SHP77 treated with DMSO at 0.1 percent for 48 hours (cell line): Measurements from ENCODE around the gene SPAG16.
"Not testable (repeated sequence)": the region's sequence is repeated elsewhere in the genome, so short reads cannot be mapped to it uniquely, and the experiment has no call there.

Experiments
- DNase-seq: peaks from one replicate; lab custom pipeline; 2025; lab: John Stamatoyannopoulos, UW

SPAG16 gene

DNA sequence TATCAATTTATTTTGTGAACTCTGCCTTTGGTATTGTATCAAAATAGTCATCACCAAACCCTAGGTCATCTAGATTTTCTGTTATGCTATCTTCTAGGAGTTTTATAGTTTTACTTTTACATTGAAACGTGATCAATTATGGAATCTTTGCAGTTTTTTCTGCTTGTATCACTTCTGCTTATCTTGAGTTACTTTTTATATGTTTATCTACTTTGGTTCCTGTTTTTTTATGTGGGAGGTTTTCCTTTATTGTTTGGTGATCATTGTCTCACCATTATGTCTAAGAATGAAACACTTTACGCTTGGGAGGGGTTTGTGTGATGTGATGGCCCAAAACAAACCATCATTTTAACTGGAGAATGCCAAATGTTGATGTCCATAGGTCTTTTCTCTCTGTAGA lies 261.2 kb downstream of the SPAG16 start:
- no peak for DNase-seq

DNA sequence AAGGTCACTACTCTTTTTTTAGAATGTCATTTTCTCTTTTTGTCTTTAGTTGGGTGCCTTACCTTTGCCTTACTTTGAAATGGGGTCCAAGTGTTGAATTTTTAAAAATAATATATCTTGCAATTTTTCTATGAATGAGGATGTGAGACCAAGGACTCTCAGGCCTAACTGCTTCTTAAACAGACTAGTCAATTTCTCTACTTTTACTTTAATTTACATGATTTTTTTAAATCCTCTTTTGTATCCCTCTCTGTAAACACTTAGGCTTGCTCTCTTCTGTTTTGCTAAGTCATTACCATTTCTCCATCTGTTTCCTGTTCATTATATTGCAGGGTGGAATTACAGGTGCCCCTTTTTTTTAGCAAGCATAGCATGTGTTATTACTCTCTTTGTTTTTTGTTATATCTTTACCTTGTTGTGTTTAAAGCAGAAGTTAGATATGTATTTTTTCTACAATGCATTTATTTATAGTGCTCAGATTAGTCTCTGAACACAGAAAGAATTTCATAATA lies 261.8 kb downstream of the SPAG16 start:
- no peak for DNase-seq

DNA sequence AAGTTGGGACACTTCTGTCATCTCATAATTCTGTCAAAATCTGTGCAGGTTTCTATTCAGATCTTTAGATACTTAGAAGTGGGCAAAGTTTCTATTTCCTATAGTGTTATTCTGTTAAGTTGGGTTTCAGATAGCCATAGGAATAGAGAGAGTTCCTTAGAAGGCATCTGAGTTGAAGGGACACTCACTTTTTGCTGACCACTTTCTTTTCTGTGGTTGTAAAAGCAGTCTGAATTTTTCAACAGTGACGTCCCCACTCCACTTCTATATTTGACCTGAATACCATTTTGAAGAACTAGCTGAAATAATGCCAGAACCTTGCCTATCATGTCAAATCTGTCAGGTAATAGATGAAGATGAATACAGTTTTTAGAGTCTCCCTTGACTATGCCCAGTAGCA lies 267.3 kb downstream of the SPAG16 start:
- no peak for DNase-seq

DNA sequence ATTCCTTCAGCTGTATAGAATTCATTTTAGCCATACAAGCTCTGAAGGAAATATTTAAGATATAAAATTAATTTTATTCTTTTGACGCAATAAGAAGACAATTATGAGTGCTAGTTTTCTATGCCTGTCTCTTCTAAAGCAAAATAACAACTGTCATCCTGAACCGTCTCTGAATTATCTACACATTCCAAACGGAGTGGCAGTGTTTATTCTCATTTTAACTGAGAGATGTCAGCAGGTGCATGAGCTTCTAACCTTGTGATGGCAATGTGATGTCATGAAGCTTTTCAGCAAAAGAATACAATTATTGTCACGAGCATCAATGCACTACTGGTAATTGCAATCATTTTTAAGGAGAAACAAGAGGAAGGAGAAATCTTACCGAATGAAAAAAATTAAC lies 274.8 kb downstream of the SPAG16 start:
- no peak for DNase-seq

DNA sequence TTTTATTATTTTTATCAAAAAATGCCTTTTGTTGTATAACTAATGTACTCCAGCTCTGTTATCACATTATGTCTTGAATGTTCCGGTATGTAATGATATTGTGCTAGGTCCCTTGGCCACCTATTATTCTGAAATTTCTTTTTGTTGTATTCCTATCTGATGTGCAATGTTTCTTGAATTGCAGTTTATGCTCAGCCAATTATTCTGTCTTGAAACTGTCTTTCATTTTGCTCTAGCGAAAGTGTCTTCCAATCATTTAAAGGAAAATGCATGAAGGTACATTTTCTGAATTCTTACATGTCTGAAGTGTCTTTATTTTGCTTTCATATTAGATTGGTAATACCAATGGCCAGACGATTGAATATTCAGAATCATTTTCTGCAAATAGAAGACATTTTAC lies 277.5 kb downstream of the SPAG16 start:
- DNase-seq = no peak

DNA sequence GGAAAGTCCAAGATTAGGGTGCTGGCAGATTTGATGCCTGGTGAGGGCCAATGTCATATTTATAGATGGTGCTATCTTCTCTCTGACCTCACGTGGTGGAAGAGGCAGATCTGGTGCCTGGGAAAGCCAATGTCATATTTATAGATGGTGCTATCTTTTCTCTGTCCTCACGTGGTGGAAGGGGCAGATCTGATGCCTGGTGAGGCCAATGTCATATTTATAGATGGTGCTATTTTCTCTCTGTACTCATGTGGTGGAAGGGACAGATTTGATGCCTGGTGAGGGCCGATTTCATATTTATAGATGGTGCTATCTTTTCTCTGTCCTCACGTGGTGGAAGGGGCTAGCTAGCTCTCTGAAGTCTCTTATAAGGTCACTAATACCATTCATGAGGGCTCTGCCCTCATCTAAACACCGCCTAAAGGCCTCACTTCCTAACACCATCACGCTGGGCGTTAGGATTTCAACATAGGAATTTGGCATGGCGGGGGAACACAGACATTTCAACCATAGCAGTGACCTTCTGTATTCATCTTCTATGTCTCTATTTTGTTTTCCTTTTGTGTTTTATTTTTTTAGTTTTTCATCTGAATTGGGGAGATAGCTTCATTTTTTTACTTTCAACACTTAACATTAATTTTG lies 278.4 kb downstream of the SPAG16 start:
- DNase-seq = no peak

DNA sequence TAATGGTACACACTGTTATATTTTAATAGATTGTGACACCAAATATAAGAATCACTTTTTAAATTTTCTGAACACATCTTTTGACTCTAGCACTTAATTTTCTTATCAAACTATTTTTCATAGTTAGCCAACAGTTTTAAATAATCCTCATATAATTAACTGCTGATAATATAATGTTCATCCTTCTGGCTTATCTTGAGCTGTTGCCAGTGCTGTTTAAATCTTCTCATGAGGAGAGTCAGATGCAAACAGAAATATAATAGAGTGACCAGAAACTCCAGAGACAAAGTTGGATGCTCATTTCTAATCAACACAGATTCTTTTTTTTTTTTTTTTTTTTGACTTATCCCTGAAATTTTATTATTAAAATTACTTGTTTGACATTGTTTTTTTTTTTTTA lies 282.6 kb downstream of the SPAG16 start:
- no peak for DNase-seq

DNA sequence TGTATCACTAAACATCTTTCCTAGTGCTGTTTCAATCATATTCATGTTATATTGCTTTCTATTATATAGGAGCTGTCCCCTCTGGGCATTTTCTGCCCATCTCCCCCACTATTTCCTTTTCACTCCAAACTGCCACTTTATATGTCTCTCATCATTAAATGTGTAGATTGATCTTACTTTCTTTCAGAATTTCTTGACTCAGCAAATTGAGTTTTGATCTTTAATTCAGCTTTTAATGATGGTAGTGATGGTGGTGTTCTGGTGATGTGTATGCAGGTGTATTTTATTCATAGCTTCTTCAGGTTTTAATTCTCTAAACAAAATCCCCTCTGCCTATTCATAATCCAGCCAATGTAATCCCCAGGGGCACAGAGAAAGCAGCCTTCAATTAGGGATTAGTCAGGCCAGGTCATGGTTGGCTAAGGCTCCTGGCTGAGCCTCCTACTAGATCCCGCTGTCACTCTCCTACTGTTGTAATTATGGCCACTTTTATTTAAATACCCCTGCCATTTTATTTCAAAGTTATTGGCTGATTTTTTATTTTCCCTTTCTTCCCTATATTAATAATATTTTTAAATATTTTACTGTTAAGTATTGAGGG lies 325.4 kb downstream of the SPAG16 start:
- DNase-seq = no peak

DNA sequence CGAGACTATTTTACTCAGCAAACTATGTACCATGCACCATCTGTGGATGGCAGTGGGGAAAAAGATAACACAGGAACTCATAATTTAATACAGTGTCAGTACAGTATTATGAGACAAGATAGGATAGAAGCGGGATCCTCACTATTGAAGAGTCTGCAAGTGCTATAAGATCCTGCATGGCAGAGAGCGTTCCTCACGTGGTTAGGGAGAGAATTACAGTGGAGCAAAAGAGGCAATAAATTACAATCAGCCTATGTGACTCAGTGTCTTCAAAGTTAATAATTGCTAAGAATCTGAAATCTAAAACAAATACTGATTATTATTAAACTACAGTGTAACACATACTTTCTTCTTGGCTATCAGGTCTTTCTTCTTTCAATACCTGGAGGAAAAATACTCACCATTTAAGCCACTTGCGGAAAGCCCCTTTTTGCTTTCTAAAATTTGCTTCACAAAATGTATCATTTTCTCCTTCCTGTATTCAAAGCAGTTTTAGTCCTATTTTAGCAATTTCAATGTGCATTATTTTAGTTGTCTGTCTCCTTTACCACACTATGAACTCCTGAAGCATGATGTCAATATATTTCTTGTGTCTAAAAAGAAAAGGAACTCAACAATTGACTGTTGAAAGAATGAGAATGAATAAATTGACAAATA lies 342.9 kb downstream of the SPAG16 start:
- DNase-seq = no peak

DNA sequence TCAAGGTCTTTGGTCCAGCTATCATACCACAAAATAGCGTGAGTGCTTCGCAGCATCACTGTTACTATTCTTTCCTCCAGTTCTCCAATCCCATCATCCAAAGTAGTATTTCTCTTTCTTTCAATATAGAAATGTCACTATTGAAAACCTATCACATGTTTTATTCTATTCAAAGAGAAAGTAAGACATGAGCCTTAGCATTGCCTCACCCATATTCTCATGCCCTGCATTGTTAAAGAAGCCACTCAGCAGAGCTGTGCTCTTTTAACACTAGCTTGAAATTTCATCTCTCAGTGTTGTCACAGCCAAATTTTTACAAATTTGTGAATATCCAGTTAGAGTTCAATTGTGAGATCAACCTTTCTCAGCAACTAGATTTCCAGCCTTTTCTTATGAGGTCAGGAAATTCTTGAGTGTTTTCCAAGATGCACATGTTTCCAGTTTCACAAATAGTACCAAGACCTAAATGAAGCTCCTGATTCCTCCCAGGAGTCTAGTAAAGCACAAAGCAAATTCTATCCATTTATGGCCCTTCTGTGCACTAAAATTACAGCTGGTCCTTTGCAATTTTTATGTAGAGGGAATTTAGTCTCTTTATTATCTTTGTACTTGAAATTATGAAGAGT lies 343.7 kb downstream of the SPAG16 start:
- DNase-seq = no peak

DNA sequence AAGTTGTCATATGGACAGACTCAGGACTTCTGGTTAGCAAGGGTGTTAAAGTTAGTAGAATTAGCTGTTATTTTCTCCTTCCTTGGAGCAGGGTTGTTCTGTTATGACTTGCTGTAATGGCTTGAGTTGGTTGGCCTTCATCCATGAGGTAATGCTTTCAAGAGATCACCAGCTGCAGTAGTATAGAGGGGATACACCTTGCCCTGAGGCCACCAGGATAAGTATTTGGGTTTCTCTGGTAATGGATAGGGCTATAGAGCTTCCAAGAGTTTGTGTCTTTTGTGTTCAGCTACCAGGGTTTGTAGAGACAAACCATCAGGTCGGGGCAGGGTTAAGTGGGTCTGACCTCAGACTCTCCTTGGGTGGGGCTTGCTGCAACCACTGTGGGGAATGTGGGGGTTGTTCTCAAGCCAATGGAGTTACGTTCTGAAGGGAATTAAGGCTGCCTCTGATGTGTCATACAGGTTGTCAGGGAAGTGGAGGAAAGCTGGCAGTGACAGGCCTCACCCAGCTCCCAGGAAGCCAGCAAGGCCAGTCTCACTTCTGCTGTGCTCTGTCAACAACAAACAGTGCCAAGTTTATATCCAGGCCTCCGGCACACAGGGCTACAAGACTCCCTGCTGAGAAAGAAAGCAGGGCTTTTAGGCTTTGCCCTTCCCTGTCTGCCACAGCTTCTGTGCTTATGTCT lies 356.6 kb downstream of the SPAG16 start:
- DNase-seq = no peak

DNA sequence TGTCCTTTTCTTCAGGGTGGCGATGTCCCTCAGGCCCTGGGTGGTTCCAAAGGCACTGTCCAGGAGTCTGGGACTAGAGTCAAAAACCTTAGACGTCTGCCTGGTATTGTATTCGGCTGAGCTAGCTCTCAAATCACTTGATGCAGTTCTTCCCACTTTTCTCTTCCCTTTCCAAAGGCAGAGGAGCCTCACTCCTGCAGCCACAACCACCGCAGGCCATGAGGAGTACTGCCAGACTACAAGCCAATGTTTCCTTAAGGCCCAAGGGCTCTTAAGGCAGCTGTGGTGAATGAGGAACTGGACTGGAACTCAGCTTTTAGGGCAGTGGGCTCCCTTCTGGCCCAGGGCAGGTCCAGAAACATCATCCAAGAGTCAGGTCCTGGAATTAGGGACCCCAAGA lies 360.7 kb downstream of the SPAG16 start:
- DNase-seq = no peak

DNA sequence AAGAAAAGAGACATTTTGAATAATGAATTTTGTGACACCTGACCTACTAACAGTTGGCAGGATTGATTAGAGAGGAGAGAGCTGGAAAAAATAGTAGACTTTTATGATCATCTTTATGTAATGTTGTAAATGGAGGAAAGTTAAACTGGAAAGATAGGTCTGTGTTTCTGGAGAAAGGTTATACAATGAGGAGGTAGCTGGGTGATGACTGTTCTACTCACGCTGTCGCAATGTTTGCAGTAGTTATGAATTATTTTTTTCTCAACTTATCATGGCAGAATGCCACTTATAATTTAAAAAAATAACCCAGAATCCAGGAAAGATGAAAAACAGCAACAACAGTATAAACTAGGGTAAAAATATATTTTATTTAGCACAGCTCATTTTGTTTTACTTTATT lies 364.9 kb downstream of the SPAG16 start:
- DNase-seq = no peak

DNA sequence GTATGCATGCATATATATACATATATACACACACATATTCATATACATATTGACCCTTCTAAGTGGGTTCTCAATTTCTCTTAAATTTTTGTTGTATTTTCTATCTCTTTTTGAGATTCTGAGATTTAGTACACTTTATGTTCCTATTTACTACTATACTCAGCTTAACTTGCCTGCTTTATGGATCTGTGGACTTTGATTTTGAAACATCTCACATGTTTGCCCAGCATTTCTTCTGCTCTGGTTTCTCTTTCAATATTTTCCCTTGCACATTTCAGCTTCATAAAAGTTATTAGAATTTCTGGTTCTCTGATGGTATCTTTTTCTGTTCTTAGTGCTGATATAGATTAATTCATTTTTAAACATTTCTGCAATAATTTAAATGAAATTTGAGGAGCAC lies 380.6 kb downstream of the SPAG16 start:
- DNase-seq = no peak

DNA sequence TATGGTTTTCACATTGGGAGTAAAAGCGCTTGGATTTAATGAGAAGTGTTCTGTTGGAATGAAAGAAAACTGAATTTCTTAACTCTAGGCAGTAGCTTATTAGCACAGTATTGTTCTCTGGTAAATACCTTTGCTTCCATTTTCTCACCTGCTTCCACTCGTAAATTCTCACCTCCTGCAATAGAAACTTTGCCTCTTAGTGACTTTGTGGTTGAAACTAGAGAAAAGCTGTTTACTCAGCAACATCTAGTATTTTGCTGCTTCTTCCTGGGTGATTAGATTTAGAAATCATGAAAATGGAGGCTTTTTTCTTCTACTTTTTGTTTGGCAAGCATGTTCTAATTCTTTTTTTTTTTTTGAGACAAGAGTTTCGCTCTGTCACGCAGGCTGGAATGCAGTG lies 385.4 kb downstream of the SPAG16 start:
- no peak for DNase-seq

DNA sequence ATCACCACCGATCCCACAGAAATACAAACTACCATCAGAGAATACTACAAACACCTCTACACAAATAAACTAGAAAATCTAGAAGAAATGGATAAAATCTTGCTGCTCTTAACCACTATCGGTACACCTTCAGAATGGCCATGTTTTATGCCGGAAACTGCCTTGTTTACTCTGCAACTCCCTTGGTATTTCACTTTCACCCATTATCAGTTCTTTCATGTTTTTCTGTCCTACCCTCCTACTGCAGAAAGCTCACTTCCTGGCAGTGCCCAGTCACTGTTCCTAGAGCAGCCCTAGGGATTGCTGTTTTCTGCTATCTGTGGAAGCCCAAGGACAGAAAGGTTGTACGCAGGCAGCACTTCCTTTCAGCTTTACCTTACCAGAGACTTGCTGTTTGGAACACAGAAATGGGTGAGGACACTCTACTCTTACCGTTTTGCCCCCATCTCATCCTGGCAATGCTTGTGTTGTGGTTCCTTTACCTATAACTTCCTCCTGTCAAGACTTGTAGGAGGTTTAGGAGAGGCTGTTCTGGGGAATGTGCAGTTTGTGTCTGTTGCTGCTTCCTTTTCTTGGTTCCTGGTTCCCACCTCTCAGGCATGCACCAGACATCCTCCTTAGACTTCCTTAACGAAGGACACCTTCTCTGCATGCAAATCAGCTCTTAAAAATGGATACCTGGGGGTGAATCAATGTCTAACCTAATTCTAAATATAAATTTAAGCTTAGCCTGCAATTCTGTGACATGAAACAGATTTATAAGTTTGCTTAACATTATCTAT lies 394.4 kb downstream of the SPAG16 start:
- no peak for DNase-seq

DNA sequence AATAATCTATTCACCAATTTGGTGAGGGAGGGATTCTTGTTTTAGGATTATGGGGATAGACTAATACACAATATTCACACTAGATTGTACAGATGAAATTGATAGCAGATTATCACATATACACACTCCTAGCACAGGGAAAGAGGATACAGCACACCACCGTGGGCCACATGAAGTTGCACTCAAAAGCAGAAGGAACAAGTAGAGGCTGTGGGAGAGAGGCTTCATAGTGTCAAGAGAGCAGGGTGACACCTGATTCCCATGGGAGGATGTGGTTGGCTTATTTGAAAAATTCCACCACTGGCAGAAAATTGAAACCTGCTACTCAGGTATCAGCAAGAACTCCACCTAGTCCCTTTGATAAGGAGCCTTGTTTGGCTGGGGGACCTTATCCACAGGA lies 395.6 kb downstream of the SPAG16 start:
- DNase-seq = no peak

DNA sequence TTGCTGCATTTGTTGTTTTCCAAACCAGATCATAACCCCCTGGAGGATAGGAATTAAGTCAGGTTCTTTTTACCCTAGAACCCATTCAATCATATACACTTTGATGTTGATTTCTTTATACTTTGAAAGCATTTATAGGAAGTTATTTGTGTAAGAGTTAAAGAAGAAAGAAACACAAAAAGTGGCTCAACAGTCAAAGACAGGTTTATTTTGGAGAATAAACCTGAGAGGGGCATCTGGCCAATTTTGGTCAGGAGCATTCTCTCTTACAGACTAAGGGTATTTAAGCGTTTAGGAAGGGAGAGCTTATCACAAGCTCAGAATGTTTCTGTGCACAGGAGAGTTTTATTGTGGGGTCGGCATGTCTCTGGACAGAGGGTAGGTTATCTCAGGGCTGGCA lies 398.0 kb downstream of the SPAG16 start:
- no peak for DNase-seq

DNA sequence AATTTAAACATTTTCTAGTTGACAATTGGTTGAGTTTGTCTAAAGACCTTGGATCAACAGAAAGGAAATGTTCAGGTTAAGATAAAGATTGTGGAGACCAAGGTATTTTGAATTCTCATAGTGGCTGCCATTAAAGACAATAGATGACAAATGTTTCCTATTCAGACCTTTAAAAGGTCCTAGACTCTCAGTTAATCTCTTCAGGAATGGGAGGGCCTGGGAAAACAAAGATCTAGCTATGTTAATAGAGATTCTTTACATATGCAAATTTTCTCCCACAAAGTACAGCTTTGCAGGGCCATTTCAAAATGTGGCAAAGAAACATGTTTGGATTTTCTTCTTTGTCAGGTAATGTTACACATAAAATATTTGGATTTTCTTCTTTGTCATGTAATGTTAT lies 403.9 kb downstream of the SPAG16 start:
- no peak for DNase-seq

DNA sequence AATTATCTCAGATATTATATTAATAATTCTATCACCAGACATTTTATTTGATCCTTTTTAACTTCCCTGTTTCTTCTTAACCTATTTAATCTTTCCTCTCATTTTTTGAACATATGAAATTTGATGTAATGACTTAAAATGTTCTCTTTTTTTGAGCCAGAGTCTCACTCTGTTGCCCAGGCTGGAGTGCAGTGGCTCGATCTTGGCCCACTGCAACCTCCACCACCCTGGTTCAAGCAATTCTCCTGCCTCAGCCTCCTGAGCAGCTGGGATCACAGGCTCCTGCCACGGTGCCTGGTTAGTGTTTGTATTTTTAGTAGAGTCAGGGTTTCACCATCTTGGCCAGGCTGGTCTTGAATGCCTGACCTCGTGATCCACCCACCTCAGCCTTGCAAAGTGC lies 404.6 kb downstream of the SPAG16 start:
- DNase-seq = not testable (repeated sequence)

DNA sequence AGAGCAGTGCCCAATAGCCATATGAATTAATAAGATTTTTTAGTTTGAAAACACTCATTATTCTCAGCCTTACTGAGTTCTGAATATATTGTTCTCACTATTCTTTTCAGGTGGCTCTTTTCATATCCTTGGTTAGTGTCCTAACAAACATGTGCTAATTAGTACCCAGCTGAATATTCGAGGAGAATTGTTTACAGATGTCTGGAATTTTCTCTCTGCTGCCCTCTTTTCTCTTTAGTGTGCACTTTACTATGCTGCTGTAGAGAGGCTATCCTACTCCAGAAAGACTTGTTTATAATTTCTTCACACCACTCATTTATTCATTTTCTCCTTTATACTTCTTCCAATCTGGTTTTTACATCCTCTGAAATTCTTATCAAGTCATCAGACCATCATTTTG lies 405.3 kb downstream of the SPAG16 start:
- no peak for DNase-seq

DNA sequence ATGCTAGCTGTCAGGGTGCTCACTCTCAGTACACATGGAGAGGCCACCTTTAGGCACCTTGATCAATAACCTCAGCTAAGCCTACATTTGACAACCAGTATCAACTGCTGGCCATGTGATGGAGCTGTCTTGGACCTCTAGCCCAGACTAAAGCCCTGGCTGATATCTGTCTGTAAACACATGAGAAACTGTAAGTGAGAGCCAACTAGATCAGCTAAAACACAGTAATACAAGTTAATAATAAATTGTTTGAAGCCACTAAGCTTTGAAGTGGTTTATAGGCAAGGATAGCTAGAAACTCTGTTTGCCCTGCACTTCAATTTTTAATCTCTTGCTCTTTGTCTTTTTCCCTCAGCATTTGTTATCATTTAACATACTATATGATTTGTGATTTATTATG lies 407.1 kb downstream of the SPAG16 start:
- DNase-seq = no peak
